Testis (tissue), 3 donors: ENCODE results near the gene PPFIA4. TPM values are rescaled to one million over a fixed set of nuclear protein-coding genes. Genes with fewer than 3 reads are reported as not detected.
A peak's percentile ranks its signal among the peaks of the same experiment; 100 is the strongest.
"Not testable (repeated sequence)": the region's sequence is repeated elsewhere in the genome, so short reads cannot be mapped to it uniquely, and the experiment has no call there.

Experiments
- DNase-seq: peaks from one replicate; pipeline ENCODE4 v3.0.0-alpha.2; 2019
- H3K27ac ChIP-seq, 2 donors: fragments of 200-600 bp; sonication (generic); one replicate each; pipeline ENCODE4 v1.5.1; 2019
- H3K27me3 ChIP-seq: fragments of 200-600 bp; sonication (generic); one replicate; pipeline ENCODE4 v1.5.1; 2019
- H3K36me3 ChIP-seq: fragments of 200-600 bp; sonication (generic); one replicate; pipeline ENCODE4 v1.5.1; 2017; ENCODE audit warnings: low read depth; ENCODE audit errors: missing control alignments
- H3K4me1 ChIP-seq: fragments of 200-600 bp; sonication (generic); one replicate; pipeline ENCODE4 v1.5.1; 2019
- H3K4me3 ChIP-seq, 2 donors: fragments of 200-600 bp; sonication (generic); one replicate each; pipeline ENCODE4 v1.5.1; 2017 to 2019
- H3K9me3 ChIP-seq: fragments of 200-600 bp; sonication (generic); one replicate; pipeline ENCODE4 v1.5.1; 2017
- POLR2A ChIP-seq: fragments of 450-650 bp; IDR thresholded peaks from one replicate; pipeline ENCODE4 v1.6.1; 2017; ENCODE audit warnings: antibody characterized with exemption, mild to moderate bottlenecking, moderate library complexity
- WGBS, 2 donors: methylation state at CpG; one replicate each; pipeline ENCODE4 v1.1.5; 2018; 5-methylcytosine and 5-hydroxymethylcytosine counted together
- intact Hi-C: fragments of 100-400 bp; cut with DNase I; formaldehyde crosslinking; loops from one replicate; pipeline ENCODE4 v1.15.1; 2023; ENCODE audit warnings: low total_unique reads
- polyA plus RNA-seq: library from polyadenylated mRNA; stranded (reverse); fragments of 350-450 nt; fragmentation: Illumina TruSeq; extraction: RNeasy Lipid Tissue Mini Kit (QIAGEN cat#74804); gene quantifications from one replicate; pipeline ENCODE4 v1.2.3, GENCODE V29; 2014; ENCODE audit warnings: low read depth, low replicate concordance; ENCODE audit not compliant: insufficient read depth
- total RNA-seq, 2 donors: library from RNA; depleted of rRNA; stranded (reverse); fragments of >200 nt; gene quantifications; one replicate each; pipeline ENCODE4 v1.2.3, GENCODE V29; 2016
- TF ChIP-seq, protein P1 (sequence below), 3 experiments: fragments of 450-650 bp in 2 of 3; fragments of 200-600 bp in 1 of 3; sonication (generic) in 1 of 3; IDR thresholded peaks; one replicate each; pipeline ENCODE4 v1.5.1; 2016 to 2019; ENCODE audit warnings: antibody characterized with exemption in 3 of 3, mild to moderate bottlenecking in 2 of 3, moderate library complexity in 1 of 3

PPFIA4 gene
- total and polyA plus RNA-seq, 3 donors from 2014 or later: 6.6 to 33.1 (median 27.2) TPM

DNA sequence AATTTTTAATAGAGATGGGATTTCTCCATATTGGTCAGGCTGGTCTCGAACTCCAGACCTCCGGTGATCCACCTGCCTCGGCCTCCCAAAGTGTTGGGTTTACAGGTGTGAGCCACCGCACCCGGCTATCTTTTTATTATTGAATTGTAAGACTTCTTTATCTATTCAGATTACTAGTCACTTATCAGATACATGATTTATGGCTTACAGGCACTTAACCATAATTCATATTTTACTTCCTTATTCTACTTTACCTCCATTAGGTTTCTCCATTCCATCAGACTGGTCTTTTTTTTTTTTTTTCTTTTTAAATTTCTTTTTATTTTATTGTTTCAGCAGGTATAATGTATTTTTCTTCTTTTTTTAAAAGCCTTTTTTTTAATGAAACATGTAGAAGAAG, 14.7 kb upstream of the PPFIA4 start:
- TF ChIP-seq POLR2A: no peak
- intact Hi-C loops: no loop called here
- no peaks in the 10 kb centered on the region for H3K27me3 ChIP-seq
- H3K4me3 ChIP-seq: no peak overlapping the region
- 95 to 100% methylated on average over 5 of the region's 5 CpGs for WGBS, 2 donors
- H3K9me3 ChIP-seq: no peaks in the 10 kb centered on the region
- no peak overlapping the region for H3K27ac ChIP-seq
- no peak for DNase-seq
- peaks cover 9% of the 10 kb centered on the region for H3K4me1 ChIP-seq
- no peaks in the 10 kb centered on the region for H3K36me3 ChIP-seq

DNA sequence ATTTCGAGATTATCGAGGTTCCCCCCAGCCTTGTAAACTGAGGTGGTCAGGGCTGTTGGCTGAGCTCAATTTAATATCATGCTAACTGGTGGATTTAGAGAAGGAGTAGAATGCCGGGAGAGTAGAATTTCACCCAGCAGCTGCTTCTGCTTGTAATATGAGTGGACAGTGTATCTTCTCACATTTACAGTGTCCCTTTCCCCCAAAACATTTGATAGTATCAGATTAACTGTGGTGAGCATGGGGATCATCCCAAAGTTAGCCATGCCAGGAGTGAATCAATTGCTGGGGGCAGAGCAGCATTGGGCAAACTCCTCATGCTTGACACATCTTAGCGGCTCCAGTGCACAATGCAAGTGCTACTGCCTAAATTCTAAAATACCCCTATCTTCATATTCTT, 9.2 kb upstream of the PPFIA4 start:
- H3K27ac ChIP-seq: no peak overlapping the region
- WGBS, 2 donors: 94 to 96% methylated on average over 4 of the region's 4 CpGs
- no peaks in the 10 kb centered on the region for H3K9me3 ChIP-seq
- no peak for DNase-seq
- no peak for TF ChIP-seq POLR2A
- TF ChIP-seq, protein P1, sequence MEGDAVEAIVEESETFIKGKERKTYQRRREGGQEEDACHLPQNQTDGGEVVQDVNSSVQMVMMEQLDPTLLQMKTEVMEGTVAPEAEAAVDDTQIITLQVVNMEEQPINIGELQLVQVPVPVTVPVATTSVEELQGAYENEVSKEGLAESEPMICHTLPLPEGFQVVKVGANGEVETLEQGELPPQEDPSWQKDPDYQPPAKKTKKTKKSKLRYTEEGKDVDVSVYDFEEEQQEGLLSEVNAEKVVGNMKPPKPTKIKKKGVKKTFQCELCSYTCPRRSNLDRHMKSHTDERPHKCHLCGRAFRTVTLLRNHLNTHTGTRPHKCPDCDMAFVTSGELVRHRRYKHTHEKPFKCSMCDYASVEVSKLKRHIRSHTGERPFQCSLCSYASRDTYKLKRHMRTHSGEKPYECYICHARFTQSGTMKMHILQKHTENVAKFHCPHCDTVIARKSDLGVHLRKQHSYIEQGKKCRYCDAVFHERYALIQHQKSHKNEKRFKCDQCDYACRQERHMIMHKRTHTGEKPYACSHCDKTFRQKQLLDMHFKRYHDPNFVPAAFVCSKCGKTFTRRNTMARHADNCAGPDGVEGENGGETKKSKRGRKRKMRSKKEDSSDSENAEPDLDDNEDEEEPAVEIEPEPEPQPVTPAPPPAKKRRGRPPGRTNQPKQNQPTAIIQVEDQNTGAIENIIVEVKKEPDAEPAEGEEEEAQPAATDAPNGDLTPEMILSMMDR (IDR thresholded peaks at IDR 0.05): no peak
- H3K36me3 ChIP-seq: no peaks in the 10 kb centered on the region
- H3K27me3 ChIP-seq: no peaks in the 10 kb centered on the region
- intact Hi-C loops: no loop called here
- no peaks in the 10 kb centered on the region for H3K4me1 ChIP-seq
- no peak overlapping the region for H3K4me3 ChIP-seq

DNA sequence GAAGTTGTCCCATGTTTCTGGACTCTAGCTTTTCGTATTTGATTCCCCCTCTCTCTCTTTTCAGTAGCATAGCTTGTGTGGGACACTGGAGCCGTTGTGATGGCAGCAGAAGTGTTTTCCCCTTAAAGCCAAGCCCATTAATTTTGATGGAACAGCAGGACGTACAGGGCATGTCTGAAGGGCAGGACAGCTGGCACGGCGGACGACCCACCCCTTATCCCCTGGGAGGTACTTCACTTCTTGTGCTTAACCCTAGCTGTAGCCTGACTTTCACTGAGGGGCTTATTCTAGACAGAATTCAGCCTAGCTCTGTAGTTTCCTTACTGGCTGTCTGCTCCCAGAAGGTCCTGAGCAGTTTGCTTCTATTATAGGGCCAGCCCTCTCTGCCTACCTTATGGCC, 8.6 kb upstream of the PPFIA4 start:
- Histone ChIP-seq H3K4me3 (no peak overlapping the region), H3K4me1 (no peaks in the 10 kb centered on the region), H3K9me3 (no peaks in the 10 kb centered on the region), H3K27me3 (no peaks in the 10 kb centered on the region), H3K27ac (no peak overlapping the region), H3K36me3 (no peaks in the 10 kb centered on the region)
- intact Hi-C loops: no loop called here
- TF ChIP-seq, protein P1 (IDR thresholded peaks at IDR 0.05): no peak
- no peak for TF ChIP-seq POLR2A
- no peak for DNase-seq
- WGBS, 2 donors: 86 to 96% methylated on average over 6 of the region's 6 CpGs

DNA sequence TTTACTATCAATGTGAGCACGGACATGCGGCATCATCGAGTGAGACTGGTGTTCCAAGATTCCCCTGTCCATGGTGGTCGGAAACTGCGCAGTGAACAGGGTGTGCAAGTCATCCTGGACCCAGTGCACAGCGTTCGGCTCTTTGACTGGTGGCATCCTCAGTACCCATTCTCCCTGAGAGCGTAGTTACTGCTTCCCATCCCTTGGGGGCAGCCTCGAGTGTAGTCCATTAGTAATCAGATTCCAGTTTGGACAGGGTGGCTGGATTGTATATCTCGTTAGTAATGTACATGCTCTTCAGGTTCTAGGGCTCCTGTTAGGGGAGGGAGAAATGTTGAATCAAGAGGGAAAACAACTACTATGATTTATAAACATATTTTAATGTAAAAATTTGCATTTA, 3.4 kb upstream of the PPFIA4 start:
- H3K27ac ChIP-seq, H3K27me3 ChIP-seq, H3K4me3 ChIP-seq, H3K9me3 ChIP-seq, intact Hi-C loops, DNase-seq, H3K36me3 ChIP-seq: not testable (repeated sequence)
- WGBS, 2 donors: 84 to 87% methylated on average over 4 to 8 of the region's 10 CpGs
- peaks cover 14% of the 10 kb centered on the region for H3K4me1 ChIP-seq

DNA sequence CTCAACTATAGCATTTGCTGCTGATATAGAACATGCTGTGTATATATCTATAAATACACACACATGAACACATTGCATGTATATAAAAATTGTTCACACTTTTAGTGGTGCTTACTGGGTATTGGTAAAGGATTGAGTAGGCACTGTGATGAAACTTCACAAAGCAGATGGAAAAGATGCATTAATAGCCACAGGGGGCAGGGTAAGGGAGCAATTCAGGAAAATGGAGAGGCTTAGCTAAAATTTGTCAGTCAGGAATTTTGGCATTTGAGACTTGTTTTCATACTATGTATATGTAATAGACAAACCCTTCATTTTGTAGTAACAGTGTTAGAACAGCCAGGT, 633 bp upstream of the PPFIA4 start:
- peaks cover 16% of the 10 kb centered on the region for H3K4me1 ChIP-seq
- DNase-seq: no peak
- TF ChIP-seq POLR2A: no peak
- TF ChIP-seq, protein P1 (IDR thresholded peaks at IDR 0.05): no peak
- intact Hi-C loops: no loop called here
- peak overlapping the region; percentile 56 to 74 for H3K4me3 ChIP-seq
- no peaks in the 10 kb centered on the region for H3K9me3 ChIP-seq
- no peaks in the 10 kb centered on the region for H3K36me3 ChIP-seq
- peak overlapping the region; percentile 82 for H3K27ac ChIP-seq
- no peaks in the 10 kb centered on the region for H3K27me3 ChIP-seq

DNA sequence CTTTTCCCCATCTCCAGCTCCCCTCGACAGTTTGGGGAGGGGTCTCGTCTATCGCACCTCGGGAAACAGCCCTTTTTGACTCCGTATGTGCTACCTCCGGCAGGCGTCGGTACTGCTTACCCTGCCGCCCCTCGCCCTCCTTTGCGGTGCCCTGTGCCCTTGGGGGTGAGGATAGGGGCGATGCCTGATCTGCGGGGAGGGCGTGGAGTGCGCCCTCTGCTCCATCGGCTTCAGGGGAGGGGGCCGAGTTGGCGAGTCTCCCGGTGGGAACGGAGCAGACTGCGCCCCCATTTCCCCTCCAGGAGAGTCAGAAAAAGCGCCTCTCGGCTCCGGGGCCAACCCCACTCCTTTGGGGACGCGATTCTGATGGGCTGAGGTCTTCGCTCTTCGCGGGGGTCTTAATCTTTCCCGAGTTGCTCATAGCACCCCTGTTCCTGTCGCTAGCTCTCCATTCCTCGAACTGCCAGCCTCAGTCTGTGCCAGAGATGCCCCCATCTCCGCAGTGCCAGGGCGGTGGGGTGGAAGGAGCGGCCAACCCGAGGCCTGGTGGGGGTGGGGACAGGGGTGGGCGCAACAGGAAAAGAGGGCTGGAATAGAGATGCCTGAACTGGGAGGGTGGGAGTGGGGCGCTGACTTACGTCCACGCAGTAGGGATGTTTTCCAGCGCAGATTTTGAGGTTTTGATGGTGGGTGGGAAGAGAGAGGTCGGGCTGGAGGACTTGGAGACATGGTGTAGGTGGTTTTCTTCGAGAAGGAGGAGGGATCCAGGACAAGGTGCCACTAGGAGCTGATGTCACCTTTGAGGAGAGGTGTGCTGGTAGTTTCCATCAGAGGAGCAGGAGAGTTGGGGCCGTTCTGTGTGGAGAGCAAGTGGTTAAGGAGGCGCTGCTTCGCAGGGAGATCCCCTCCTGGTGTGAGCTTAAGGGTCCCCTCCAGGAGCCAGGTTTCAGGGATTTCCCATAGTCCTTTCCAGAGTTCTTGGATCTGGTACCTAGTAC, 674 bp downstream of the PPFIA4 start:
- no peaks in the 10 kb centered on the region for H3K9me3 ChIP-seq
- H3K4me1 ChIP-seq: peaks cover 16% of the 10 kb centered on the region
- DNase-seq: peak; percentile 14
- H3K27me3 ChIP-seq: no peaks in the 10 kb centered on the region
- TF ChIP-seq POLR2A: no peak
- TF ChIP-seq, protein P1 (IDR thresholded peaks at IDR 0.05): no peak
- H3K36me3 ChIP-seq: no peaks in the 10 kb centered on the region
- H3K4me3 ChIP-seq: peak overlapping the region; percentile 56 to 74
- no peak overlapping the region for H3K27ac ChIP-seq
- 15 to 16% methylated on average over 25 to 46 of the region's 46 CpGs for WGBS, 2 donors
- intact Hi-C loops: no loop called here
